BLaER1 treated with 17β-estradiol and CSF1 and Interleukin-3, amounts not matched to agents 10 nM and 100 nM (cell line): ENCODE measurements around the gene KRABD2.
A peak's percentile ranks its signal among the peaks of the same experiment; 100 is the strongest.
"Not testable (repeated sequence)": the region's sequence is repeated elsewhere in the genome, so short reads cannot be mapped to it uniquely, and the experiment has no call there.

ENCODE experiments used
- H3K27ac ChIP-seq, 11 experiments: shearing (Covaris generic); formaldehyde crosslinking; 2 replicates each; pipeline ENCODE4 v1.8.1; 2022
- H3K27me3 ChIP-seq, 11 experiments: shearing (Covaris generic); formaldehyde crosslinking; 2 replicates each; pipeline ENCODE4 v1.8.1; 2022
- H3K36me3 ChIP-seq, 11 experiments: shearing (Covaris generic); formaldehyde crosslinking; 2 replicates each; pipeline ENCODE4 v1.8.1; 2022
- H3K4me1 ChIP-seq, 10 experiments: shearing (Covaris generic); formaldehyde crosslinking; 2 replicates each; pipeline ENCODE4 v1.8.1; 2022
- H3K4me2 ChIP-seq, 11 experiments: shearing (Covaris generic); formaldehyde crosslinking; 2 replicates each; pipeline ENCODE4 v1.8.1; 2022
- H3K4me3 ChIP-seq, 10 experiments: shearing (Covaris generic); formaldehyde crosslinking; 2 replicates each; pipeline ENCODE4 v1.8.1; 2022
- H3K9ac ChIP-seq, 11 experiments: shearing (Covaris generic); formaldehyde crosslinking; 2 replicates each; pipeline ENCODE4 v1.8.1; 2022
- H3K9me3 ChIP-seq, 11 experiments: shearing (Covaris generic); formaldehyde crosslinking; replicated peaks in 1 of 11; 2 replicates each; pipeline ENCODE4 v1.8.1; 2022
- H4K20me1 ChIP-seq, 11 experiments: shearing (Covaris generic); formaldehyde crosslinking; 2 replicates each; pipeline ENCODE4 v1.8.1; 2022
- Cebpa-rat ChIP-seq, 11 experiments: shearing (Covaris generic); IDR thresholded peaks; 2 replicates each; pipeline ENCODE4 v1.8.1; 2022

The KRABD2 gene

GRCh38 chr17:8384801-8385378 lies 8.4 kb upstream of the KRABD2 start:
- Histone ChIP-seq H4K20me1 (peaks cover 18 to 29% (median 23%) of the 10 kb centered on the region in 11 experiments; a peak in 20 of 22 replicates), H3K27me3 (no peaks in the 10 kb centered on the region), H3K9me3 (no peaks in the 10 kb centered on the region), H3K4me2 (peak overlapping the region; percentile 61 to 93 (median 82); a peak in 21 of 22 replicates), H3K9ac (peak overlapping the region in 10 of 11 experiments; percentile 8 to 98 (median 58); a peak in 12 of 22 replicates), H3K27ac (peak overlapping the region in 8 of 11 experiments; percentile 3 to 96 (median 34); a peak in 11 of 22 replicates), H3K4me3 (peak overlapping the region in 1 of 10 experiments; percentile 94; a peak in 3 of 20 replicates), H3K4me1 (peaks cover 39 to 48% (median 42%) of the 10 kb centered on the region in 10 experiments), H3K36me3 (peaks cover 21 to 26% (median 24%) of the 10 kb centered on the region in 11 experiments)
- no peak for TF ChIP-seq Cebpa-rat (IDR thresholded peaks at IDR 0.05)

GRCh38 chr17:8383143-8383822 lies 6.8 kb upstream of the KRABD2 start, which contains the start of gene RPL26:
Gene RPL26, minus strand, starts transcription at chr17:8383193. Its CDS starts 883 bp downstream, at chr17:8382310.
- H3K4me3 ChIP-seq, result peak within 1 kb of the TSS; percentile 75 to 98 (median 88)
- peak in 7 of 11 experiments; percentile 50 to 82 (median 56); a peak in 9 of 22 replicates for TF ChIP-seq Cebpa-rat (IDR thresholded peaks at IDR 0.05)
- peaks cover 34 to 45% (median 39%) of the 10 kb centered on the region in 11 experiments for H4K20me1 ChIP-seq
- H3K9me3 ChIP-seq, result no peaks in the 10 kb centered on the region
- peak within 1 kb of the TSS; percentile 75 to 97 (median 92) for H3K27ac ChIP-seq
- no peaks in the 10 kb centered on the region for H3K27me3 ChIP-seq
- H3K4me1 ChIP-seq, result peaks cover 53 to 60% (median 57%) of the 10 kb centered on the region in 10 experiments
- H3K9ac ChIP-seq, result peak within 1 kb of the TSS; percentile 84 to 98 (median 94)
- H3K36me3 ChIP-seq, result peaks cover 38 to 42% (median 40%) of the 10 kb centered on the region in 11 experiments
- peak within 1 kb of the TSS; percentile 80 to 99 (median 94) for H3K4me2 ChIP-seq

GRCh38 chr17:8382880-8383142 lies 6.3 kb upstream of the KRABD2 start:
- H3K27me3 ChIP-seq, result no peaks in the 10 kb centered on the region
- H3K4me3 ChIP-seq, result peak overlapping the region; percentile 75 to 98 (median 88)
- H3K4me2 ChIP-seq, result peak overlapping the region; percentile 80 to 99 (median 94); a peak in 17 of 22 replicates
- no peak for TF ChIP-seq Cebpa-rat (IDR thresholded peaks at IDR 0.05)
- H3K27ac ChIP-seq, result peak overlapping the region; percentile 75 to 97 (median 92)
- peaks cover 42 to 47% (median 45%) of the 10 kb centered on the region in 11 experiments for H3K36me3 ChIP-seq
- H3K9ac ChIP-seq, result peak overlapping the region; percentile 84 to 98 (median 94)
- no peaks in the 10 kb centered on the region for H3K9me3 ChIP-seq
- peaks cover 56 to 65% (median 61%) of the 10 kb centered on the region in 10 experiments for H3K4me1 ChIP-seq
- H4K20me1 ChIP-seq, result peaks cover 39 to 50% (median 43%) of the 10 kb centered on the region in 11 experiments

- Histone ChIP-seq H3K27ac (peak overlapping the region; percentile 75 to 97 (median 92)), H3K4me2 (peak overlapping the region; percentile 80 to 99 (median 94)), H3K4me3 (peak overlapping the region; percentile 75 to 98 (median 88)), H3K9ac (peak overlapping the region; percentile 84 to 98 (median 94)), H4K20me1 (peaks cover 45 to 55% (median 49%) of the 10 kb centered on the region in 11 experiments), H3K9me3 (no peaks in the 10 kb centered on the region), H3K36me3 (peaks cover 48 to 52% (median 50%) of the 10 kb centered on the region in 11 experiments), H3K4me1 (peaks cover 57 to 70% (median 65%) of the 10 kb centered on the region in 10 experiments), H3K27me3 (no peaks in the 10 kb centered on the region)
- 0 out of 22 replicates have a peak, but pooled peaks of 1 of the 11 experiments have one; percentile 20 for TF ChIP-seq Cebpa-rat (IDR thresholded peaks at IDR 0.05)
Observed at GRCh38 chr17:8382052-8382879, 5.8 kb upstream of the KRABD2 start.

- peaks cover 48 to 61% (median 55%) of the 10 kb centered on the region in 11 experiments for H4K20me1 ChIP-seq
- no peaks in the 10 kb centered on the region for H3K9me3 ChIP-seq
- H3K27me3 ChIP-seq, result no peaks in the 10 kb centered on the region
- peak overlapping the region; percentile 80 to 99 (median 94) for H3K4me2 ChIP-seq
- H3K9ac ChIP-seq, result peak overlapping the region; percentile 84 to 98 (median 94)
- 0 out of 22 replicates have a peak overlapping the region, but pooled peaks of 3 of the 11 experiments have one; percentile 92 to 96 (median 96) for H3K27ac ChIP-seq
- H3K4me3 ChIP-seq, result peak overlapping the region in 9 of 10 experiments; percentile 75 to 98 (median 87); a peak in 16 of 20 replicates
- peaks cover 67 to 78% (median 75%) of the 10 kb centered on the region in 10 experiments for H3K4me1 ChIP-seq
- no peak for TF ChIP-seq Cebpa-rat (IDR thresholded peaks at IDR 0.05)
- peaks cover 53 to 65% (median 58%) of the 10 kb centered on the region in 11 experiments for H3K36me3 ChIP-seq
Observed at GRCh38 chr17:8380049-8380448, 3.5 kb upstream of the KRABD2 start.

GRCh38 chr17:8378117-8378516 lies 1.6 kb upstream of the KRABD2 start:
- Histone ChIP-seq H3K4me2 (peak overlapping the region in 10 of 11 experiments; percentile 25 to 97 (median 93); a peak in 8 of 22 replicates), H3K9ac (peak overlapping the region; percentile 18 to 98 (median 88); a peak in 14 of 22 replicates), H3K4me1 (peaks cover 58 to 68% (median 65%) of the 10 kb centered on the region in 10 experiments), H3K4me3 (peak overlapping the region in 2 of 10 experiments; percentile 4 to 94; a peak in 1 of 20 replicates), H3K36me3 (peaks cover 53 to 68% (median 58%) of the 10 kb centered on the region in 11 experiments), H4K20me1 (peaks cover 48 to 61% (median 55%) of the 10 kb centered on the region in 11 experiments)
- not testable (repeated sequence) for H3K27me3 ChIP-seq, H3K27ac ChIP-seq, H3K9me3 ChIP-seq

- H3K27ac ChIP-seq, result peak overlapping the region in 5 of 11 experiments; percentile 79 to 89 (median 81); a peak in 5 of 22 replicates
- H3K9me3 ChIP-seq, result peaks cover 0 to 6% (median 0%) of the 10 kb centered on the region in 11 experiments; a peak in 2 of 22 replicates
- H3K4me1 ChIP-seq, result peaks cover 58 to 68% (median 65%) of the 10 kb centered on the region in 10 experiments
- H3K36me3 ChIP-seq, result peaks cover 53 to 69% (median 57%) of the 10 kb centered on the region in 11 experiments
- peak overlapping the region; percentile 18 to 98 (median 88); a peak in 14 of 22 replicates for H3K9ac ChIP-seq
- peak overlapping the region; percentile 78 to 98 (median 93); a peak in 18 of 22 replicates for H3K4me2 ChIP-seq
- H4K20me1 ChIP-seq, result peaks cover 48 to 58% (median 55%) of the 10 kb centered on the region in 11 experiments
- H3K27me3 ChIP-seq, result no peaks in the 10 kb centered on the region
- TF ChIP-seq Cebpa-rat (IDR thresholded peaks at IDR 0.05), result no peak
- peak overlapping the region in 1 of 10 experiments; percentile 76; a peak in 1 of 20 replicates for H3K4me3 ChIP-seq
Observed at GRCh38 chr17:8377422-8377821, 918 bp upstream of the KRABD2 start.

GRCh38 chr17:8375738-8376259 lies 705 bp downstream of the KRABD2 start:
- no peaks in the 10 kb centered on the region for H3K27me3 ChIP-seq
- H3K36me3 ChIP-seq, result peaks cover 41 to 60% (median 44%) of the 10 kb centered on the region in 11 experiments
- peak overlapping the region; percentile 45 to 89 (median 81) for H3K27ac ChIP-seq
- H3K9me3 ChIP-seq, result peaks cover 0 to 6% (median 0%) of the 10 kb centered on the region in 11 experiments; a peak in 2 of 22 replicates
- peaks cover 45 to 55% (median 51%) of the 10 kb centered on the region in 10 experiments for H3K4me1 ChIP-seq
- peaks cover 35 to 42% (median 41%) of the 10 kb centered on the region in 11 experiments for H4K20me1 ChIP-seq
- peak overlapping the region; percentile 84 to 98 (median 88) for H3K9ac ChIP-seq
- no peak for TF ChIP-seq Cebpa-rat (IDR thresholded peaks at IDR 0.05)
- peak overlapping the region; percentile 66 to 79 (median 72) for H3K4me3 ChIP-seq
- H3K4me2 ChIP-seq, result peak overlapping the region; percentile 78 to 98 (median 93)

- Histone ChIP-seq H3K36me3 (peaks cover 31 to 55% (median 40%) of the 10 kb centered on the region in 11 experiments), H4K20me1 (peaks cover 16 to 22% (median 22%) of the 10 kb centered on the region in 11 experiments), H3K4me1 (peaks cover 25 to 51% (median 37%) of the 10 kb centered on the region in 10 experiments)
- H3K9ac ChIP-seq, H3K27me3 ChIP-seq, H3K9me3 ChIP-seq, H3K27ac ChIP-seq, H3K4me2 ChIP-seq, H3K4me3 ChIP-seq: not testable (repeated sequence)
Observed at GRCh38 chr17:8373856-8374255, 2.6 kb downstream of the KRABD2 start.
